Stimulated activated CD4-positive, alpha-beta T cell treated with anti-CD3 and anti-CD28 coated beads, Interleukin-12 subunit alpha, Interleukin-12 subunit beta, amount 100 ng/mL, for 48 hours (primary cell): ENCODE results near the gene HIGD2A.

Experiments
- DNase-seq, 3 donors: peaks; one replicate each; pipeline ENCODE4 v3.0.0-alpha.2; 2020; ENCODE audit warnings: low read depth in 2 of 3, low spot score in 1 of 3

Gene HIGD2A

GRCh38 chr5:176388444-176389134 lies at the start of gene HIGD2A, which contains the start of gene NOP16:
HIGD2A (plus strand) TSS chr5:176388751; CDS start chr5:176388820, 69 bp downstream.
NOP16 (minus strand) TSS chr5:176388598; CDS start chr5:176388539, 59 bp downstream.
- DNase-seq, result peak; percentile 97 to 99 (median 98)

- no peak for DNase-seq
Measured at GRCh38 chr5:176339304-176339703, 49.2 kb upstream of the HIGD2A start.

GRCh38 chr5:176341325-176342157 lies 47.0 kb upstream of the HIGD2A start:
- DNase-seq, result no peak

GRCh38 chr5:176342158-176342483 lies 46.4 kb upstream of the HIGD2A start:
- DNase-seq, result no peak

- no peak for DNase-seq
Measured at GRCh38 chr5:176342766-176343458, 45.6 kb upstream of the HIGD2A start.

- no peak for DNase-seq
Measured at GRCh38 chr5:176350416-176350815, 38.1 kb upstream of the HIGD2A start.

GRCh38 chr5:176352116-176352878 lies 36.3 kb upstream of the HIGD2A start:
- no peak for DNase-seq

GRCh38 chr5:176353533-176353932 lies 35.0 kb upstream of the HIGD2A start:
- no peak for DNase-seq

GRCh38 chr5:176355400-176356178 lies 33.0 kb upstream of the HIGD2A start:
- no peak for DNase-seq

- DNase-seq, result no peak
Measured at GRCh38 chr5:176356179-176356566, 32.4 kb upstream of the HIGD2A start.

GRCh38 chr5:176359658-176360057 lies 28.9 kb upstream of the HIGD2A start:
- DNase-seq, result no peak

- no peak for DNase-seq
Measured at GRCh38 chr5:176360894-176361436, 27.6 kb upstream of the HIGD2A start.

GRCh38 chr5:176361437-176362232 lies 26.9 kb upstream of the HIGD2A start, which contains the start of gene KIAA1191:
KIAA1191 (minus strand) TSS chr5:176361764; CDS start chr5:176359508, 2,256 bp downstream.
- DNase-seq, result peak; percentile 88 to 95 (median 91)

- DNase-seq, result no peak
Measured at GRCh38 chr5:176362233-176362490, 26.4 kb upstream of the HIGD2A start.

GRCh38 chr5:176364765-176365350 lies 23.7 kb upstream of the HIGD2A start:
- DNase-seq, result no peak

GRCh38 chr5:176365351-176366231 lies 23.0 kb upstream of the HIGD2A start, which contains the start of gene ARL10:
ARL10 (plus strand) TSS chr5:176365487; CDS start chr5:176365564, 77 bp downstream.
- peak in 2 of 3 donors; percentile 23 to 46 for DNase-seq

- no peak for DNase-seq
Measured at GRCh38 chr5:176366232-176366894, 22.2 kb upstream of the HIGD2A start.
